Neural cell (in vitro differentiated cells): ENCODE results near the gene SENP8. TPM values are rescaled to one million over a fixed set of nuclear protein-coding genes. Genes with fewer than 3 reads are reported as not detected.
"Not testable (repeated sequence)": the region's sequence is repeated elsewhere in the genome, so short reads cannot be mapped to it uniquely, and the experiment has no call there.

Experiments
- H2AFZ ChIP-seq: fragments of 200-600, 300-800 bp; sonication (generic), shearing (Covaris generic); 2 replicates; pipeline ENCODE4 v1.6.0; 2014; ENCODE audit warnings: low read depth, mild to moderate bottlenecking, antibody characterized with exemption, low read length, moderate library complexity
- H3F3A ChIP-seq: fragments of 200-600 bp; shearing (Covaris generic); 2 replicates; pipeline ENCODE4 v1.6.1; 2016; ENCODE audit warnings: mild to moderate bottlenecking, moderate library complexity, mixed read lengths, antibody characterized with exemption, low read length; ENCODE audit not compliant: insufficient read depth, poor library complexity, severe bottlenecking
- H3K27ac ChIP-seq: fragments of 200-600, 300-800 bp; sonication (generic), shearing (Covaris generic); 2 replicates; pipeline ENCODE4 v1.5.1; 2014; ENCODE audit warnings: mild to moderate bottlenecking, low read length, moderate library complexity
- H3K27me3 ChIP-seq: fragments of 300-800, 200-600 bp; sonication (generic), shearing (Covaris generic); 2 replicates; pipeline ENCODE4 v1.6.0; 2014; ENCODE audit warnings: mild to moderate bottlenecking, low read depth, low read length, moderate library complexity; ENCODE audit not compliant: insufficient read depth
- H3K36me3 ChIP-seq: fragments of 300-800, 200-600 bp; sonication (generic), shearing (Covaris generic); 2 replicates; pipeline ENCODE4 v1.5.1; 2014; ENCODE audit warnings: mild to moderate bottlenecking, antibody characterized with exemption, low read length, moderate library complexity; ENCODE audit not compliant: insufficient read depth
- H3K4me2 ChIP-seq: fragments of 300-800, 200-600 bp; sonication (generic), shearing (Covaris generic); 2 replicates; pipeline ENCODE4 v1.6.0; 2014; ENCODE audit warnings: mild to moderate bottlenecking, low read length
- H3K4me3 ChIP-seq: fragments of 300-800, 200-600 bp; sonication (generic), shearing (Covaris generic); 2 replicates; pipeline ENCODE4 v1.5.1; 2014; ENCODE audit warnings: mild to moderate bottlenecking, low read length, moderate library complexity
- H3K79me2 ChIP-seq: fragments of 200-600 bp; shearing (Covaris generic); replicated peaks from 2 replicates; pipeline ENCODE4 v1.6.0; 2014; ENCODE audit warnings: mild to moderate bottlenecking, low read length, moderate library complexity; ENCODE audit not compliant: insufficient read depth
- H3K9ac ChIP-seq: fragments of 300-800, 200-600 bp; sonication (generic), shearing (Covaris generic); 2 replicates; pipeline ENCODE4 v1.6.1; 2016; ENCODE audit warnings: mild to moderate bottlenecking, low read length, mixed read lengths
- H3K9me2 ChIP-seq: fragments of 200-600 bp; shearing (Covaris generic); 2 replicates; pipeline ENCODE4 v1.6.1; 2016; ENCODE audit warnings: mild to moderate bottlenecking, low read length, mixed read lengths; ENCODE audit not compliant: insufficient read depth
- H3K9me3 ChIP-seq: fragments of 200-600, 300-800 bp; sonication (generic), shearing (Covaris generic); 2 replicates; pipeline ENCODE4 v1.6.1; 2016; ENCODE audit warnings: mild to moderate bottlenecking, mixed run types, low read length, moderate library complexity, mixed read lengths
- H4K20me1 ChIP-seq: fragments of 200-600 bp; shearing (Covaris generic); 2 replicates; pipeline ENCODE4 v1.6.1; 2016; ENCODE audit warnings: mild to moderate bottlenecking, mixed run types; ENCODE audit not compliant: insufficient read depth
- EP300 ChIP-seq: fragments of 450-650 bp; conservative IDR thresholded peaks from 2 replicates; pipeline ENCODE4 v1.6.1; 2014; ENCODE audit warnings: antibody characterized with exemption, mild to moderate bottlenecking, moderate library complexity; ENCODE audit not compliant: poor library complexity, severe bottlenecking
- EZH2 ChIP-seq: fragments of 200-600, 300-800 bp; shearing (Covaris generic), sonication (generic); IDR thresholded peaks from 2 replicates; pipeline ENCODE4 v1.6.1; 2014; ENCODE audit warnings: antibody characterized with exemption, low read length, borderline replicate concordance, mild to moderate bottlenecking; ENCODE audit not compliant: insufficient read depth, poor library complexity, severe bottlenecking
- MXI1 ChIP-seq: fragments of 450-650 bp; conservative IDR thresholded peaks from 2 replicates; pipeline ENCODE4 v1.6.1; 2014; ENCODE audit warnings: antibody characterized with exemption, mild to moderate bottlenecking; ENCODE audit not compliant: poor library complexity, severe bottlenecking
- POLR2AphosphoS5 ChIP-seq: IDR thresholded peaks from 2 replicates; pipeline ENCODE4 v1.6.1; 2012
- RAD21 ChIP-seq: fragments of 450-650 bp; conservative IDR thresholded peaks from 2 replicates; pipeline ENCODE4 v1.6.1; 2014; ENCODE audit warnings: antibody characterized with exemption, mild to moderate bottlenecking, moderate library complexity
- SMC3 ChIP-seq: fragments of 450-650 bp; conservative IDR thresholded peaks from 2 replicates; pipeline ENCODE4 v1.6.1; 2014; ENCODE audit warnings: antibody characterized with exemption, mild to moderate bottlenecking, moderate library complexity; ENCODE audit not compliant: poor library complexity
- TAF1 ChIP-seq: IDR thresholded peaks from 2 replicates; pipeline ENCODE4 v1.6.1; 2012; ENCODE audit warnings: low read depth
- polyA plus RNA-seq: library from polyadenylated mRNA; depleted of rRNA; stranded (reverse); fragments of >200 nt; gene quantifications from 2 replicates; pipeline ENCODE4 v1.2.3, GENCODE V29; 2014
- TF ChIP-seq, protein P1 (sequence below): IDR thresholded peaks from 2 replicates; pipeline ENCODE4 v1.6.1; 2012; ENCODE audit warnings: borderline replicate concordance
- TF ChIP-seq, protein P2 (sequence below): fragments of 450-650 bp; IDR thresholded peaks from 2 replicates; pipeline ENCODE4 v1.5.1; 2014; ENCODE audit warnings: antibody characterized with exemption, mild to moderate bottlenecking, moderate library complexity; ENCODE audit not compliant: poor library complexity, severe bottlenecking

Gene SENP8
- polyA plus RNA-seq, 1 donor from 2014 or later, result 3.2 TPM

DNA sequence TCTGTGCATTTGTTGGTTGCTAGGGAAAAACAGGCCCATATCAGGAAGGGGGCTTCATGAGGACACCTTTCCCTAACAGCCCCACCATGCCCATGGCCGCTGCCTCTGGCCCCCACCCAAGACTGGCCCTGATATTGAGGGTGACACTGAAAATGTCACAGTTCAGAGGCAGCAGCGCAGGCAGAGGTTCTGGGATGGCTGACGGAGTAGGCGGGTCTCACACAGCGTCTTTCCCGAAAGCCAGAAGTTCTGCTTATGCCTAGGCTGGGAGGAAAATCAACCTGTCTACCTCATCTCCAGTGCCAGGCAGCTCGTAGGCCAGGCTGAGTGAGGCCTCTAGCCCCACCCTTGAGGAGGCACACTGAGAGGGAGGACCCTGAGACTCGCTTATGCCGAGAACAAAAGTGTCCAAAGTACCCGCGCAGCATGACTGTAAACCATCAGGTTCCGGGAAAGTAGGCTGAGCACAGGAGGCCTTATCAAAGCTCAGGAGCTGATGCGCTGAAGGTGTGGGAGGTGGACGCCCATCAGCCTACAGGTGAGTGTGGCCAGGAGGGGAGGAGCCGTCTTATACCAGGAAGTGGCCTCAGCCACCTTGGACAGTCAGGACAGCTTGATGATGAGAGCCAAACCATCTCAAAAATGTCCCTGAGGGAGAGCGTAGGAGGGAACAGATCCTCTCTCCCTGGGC, 51.9 kb downstream of the SENP8 start:
- no peak overlapping the region for H3K4me2 ChIP-seq
- TF ChIP-seq TAF1 (no peak), MXI1 (no peak), POLR2AphosphoS5 (no peak), RAD21 (no peak), SMC3 (no peak), EP300 (no peak), EZH2 (no peak)
- TF ChIP-seq, protein P1, sequence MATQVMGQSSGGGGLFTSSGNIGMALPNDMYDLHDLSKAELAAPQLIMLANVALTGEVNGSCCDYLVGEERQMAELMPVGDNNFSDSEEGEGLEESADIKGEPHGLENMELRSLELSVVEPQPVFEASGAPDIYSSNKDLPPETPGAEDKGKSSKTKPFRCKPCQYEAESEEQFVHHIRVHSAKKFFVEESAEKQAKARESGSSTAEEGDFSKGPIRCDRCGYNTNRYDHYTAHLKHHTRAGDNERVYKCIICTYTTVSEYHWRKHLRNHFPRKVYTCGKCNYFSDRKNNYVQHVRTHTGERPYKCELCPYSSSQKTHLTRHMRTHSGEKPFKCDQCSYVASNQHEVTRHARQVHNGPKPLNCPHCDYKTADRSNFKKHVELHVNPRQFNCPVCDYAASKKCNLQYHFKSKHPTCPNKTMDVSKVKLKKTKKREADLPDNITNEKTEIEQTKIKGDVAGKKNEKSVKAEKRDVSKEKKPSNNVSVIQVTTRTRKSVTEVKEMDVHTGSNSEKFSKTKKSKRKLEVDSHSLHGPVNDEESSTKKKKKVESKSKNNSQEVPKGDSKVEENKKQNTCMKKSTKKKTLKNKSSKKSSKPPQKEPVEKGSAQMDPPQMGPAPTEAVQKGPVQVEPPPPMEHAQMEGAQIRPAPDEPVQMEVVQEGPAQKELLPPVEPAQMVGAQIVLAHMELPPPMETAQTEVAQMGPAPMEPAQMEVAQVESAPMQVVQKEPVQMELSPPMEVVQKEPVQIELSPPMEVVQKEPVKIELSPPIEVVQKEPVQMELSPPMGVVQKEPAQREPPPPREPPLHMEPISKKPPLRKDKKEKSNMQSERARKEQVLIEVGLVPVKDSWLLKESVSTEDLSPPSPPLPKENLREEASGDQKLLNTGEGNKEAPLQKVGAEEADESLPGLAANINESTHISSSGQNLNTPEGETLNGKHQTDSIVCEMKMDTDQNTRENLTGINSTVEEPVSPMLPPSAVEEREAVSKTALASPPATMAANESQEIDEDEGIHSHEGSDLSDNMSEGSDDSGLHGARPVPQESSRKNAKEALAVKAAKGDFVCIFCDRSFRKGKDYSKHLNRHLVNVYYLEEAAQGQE, result no peak
- TF ChIP-seq, protein P2, sequence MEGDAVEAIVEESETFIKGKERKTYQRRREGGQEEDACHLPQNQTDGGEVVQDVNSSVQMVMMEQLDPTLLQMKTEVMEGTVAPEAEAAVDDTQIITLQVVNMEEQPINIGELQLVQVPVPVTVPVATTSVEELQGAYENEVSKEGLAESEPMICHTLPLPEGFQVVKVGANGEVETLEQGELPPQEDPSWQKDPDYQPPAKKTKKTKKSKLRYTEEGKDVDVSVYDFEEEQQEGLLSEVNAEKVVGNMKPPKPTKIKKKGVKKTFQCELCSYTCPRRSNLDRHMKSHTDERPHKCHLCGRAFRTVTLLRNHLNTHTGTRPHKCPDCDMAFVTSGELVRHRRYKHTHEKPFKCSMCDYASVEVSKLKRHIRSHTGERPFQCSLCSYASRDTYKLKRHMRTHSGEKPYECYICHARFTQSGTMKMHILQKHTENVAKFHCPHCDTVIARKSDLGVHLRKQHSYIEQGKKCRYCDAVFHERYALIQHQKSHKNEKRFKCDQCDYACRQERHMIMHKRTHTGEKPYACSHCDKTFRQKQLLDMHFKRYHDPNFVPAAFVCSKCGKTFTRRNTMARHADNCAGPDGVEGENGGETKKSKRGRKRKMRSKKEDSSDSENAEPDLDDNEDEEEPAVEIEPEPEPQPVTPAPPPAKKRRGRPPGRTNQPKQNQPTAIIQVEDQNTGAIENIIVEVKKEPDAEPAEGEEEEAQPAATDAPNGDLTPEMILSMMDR, result no peak
- no peak overlapping the region for H3K4me3 ChIP-seq
- no peaks in the 10 kb centered on the region for H3K9me3 ChIP-seq
- H4K20me1 ChIP-seq, result no peaks in the 10 kb centered on the region
- no peaks in the 10 kb centered on the region for H3K36me3 ChIP-seq
- no peaks in the 10 kb centered on the region for H3K27me3 ChIP-seq
- no peak overlapping the region for H2AFZ ChIP-seq
- no peaks in the 10 kb centered on the region for H3F3A ChIP-seq
- H3K27ac ChIP-seq, result no peak overlapping the region
- no peaks in the 10 kb centered on the region for H3K79me2 ChIP-seq
- H3K9ac ChIP-seq, result no peak overlapping the region
- H3K9me2 ChIP-seq, result no peaks in the 10 kb centered on the region

DNA sequence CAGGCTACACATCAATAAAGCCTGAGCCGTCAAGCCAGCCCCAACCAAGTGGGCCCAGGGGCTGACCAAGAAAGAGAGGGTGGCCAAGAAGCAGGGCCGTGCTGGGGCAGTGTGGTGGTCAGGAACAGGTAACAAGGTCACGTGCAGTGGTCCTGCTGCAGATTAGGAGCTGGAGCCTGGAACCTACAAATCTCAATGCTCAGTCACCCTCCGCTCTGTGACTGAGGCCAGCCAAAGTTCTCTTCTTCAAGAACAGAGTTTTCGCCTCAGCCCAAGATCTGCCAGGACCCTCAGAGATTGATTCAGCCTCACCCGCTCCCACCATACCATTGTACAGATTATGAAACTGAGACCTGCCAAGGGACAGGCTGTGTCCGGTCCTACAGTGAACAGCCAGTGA, 52.5 kb downstream of the SENP8 start:
- H3K79me2 ChIP-seq, result no peaks in the 10 kb centered on the region
- H4K20me1 ChIP-seq, result no peaks in the 10 kb centered on the region
- no peak overlapping the region for H3K9ac ChIP-seq
- no peak overlapping the region for H3K4me3 ChIP-seq
- no peaks in the 10 kb centered on the region for H3K36me3 ChIP-seq
- no peaks in the 10 kb centered on the region for H3K27me3 ChIP-seq
- H3K9me2 ChIP-seq, result no peaks in the 10 kb centered on the region
- no peaks in the 10 kb centered on the region for H3F3A ChIP-seq
- no peak overlapping the region for H2AFZ ChIP-seq
- H3K9me3 ChIP-seq, result no peaks in the 10 kb centered on the region
- H3K27ac ChIP-seq, result no peak overlapping the region
- no peak for TF ChIP-seq RAD21
- no peak for TF ChIP-seq EP300
- no peak for TF ChIP-seq SMC3
- TF ChIP-seq EZH2, result no peak
- no peak for TF ChIP-seq MXI1
- TF ChIP-seq TAF1, result no peak
- TF ChIP-seq POLR2AphosphoS5, result no peak
- no peak overlapping the region for H3K4me2 ChIP-seq

DNA sequence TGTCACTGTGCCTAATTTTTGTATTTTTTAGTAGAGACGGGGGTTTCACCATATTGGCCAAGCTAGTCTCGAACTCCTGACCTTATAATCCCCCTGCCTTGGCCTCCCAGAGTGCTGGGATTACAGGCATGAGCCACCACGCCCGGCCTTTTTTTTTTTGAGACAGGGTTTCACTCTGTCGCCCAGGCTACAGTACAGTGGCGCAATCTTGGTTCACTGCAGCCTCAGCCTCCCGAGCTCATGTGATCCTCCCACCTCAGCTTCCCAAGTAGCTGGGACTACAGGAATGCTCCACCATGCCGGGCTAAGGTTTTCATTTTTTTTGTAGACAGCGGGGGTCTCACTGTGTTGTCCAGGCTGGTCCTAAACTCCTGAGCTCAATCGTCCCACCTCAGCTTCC, 53.8 kb downstream of the SENP8 start:
- H2AFZ ChIP-seq, H3K4me3 ChIP-seq, H3K36me3 ChIP-seq, H3K27me3 ChIP-seq, H3K79me2 ChIP-seq, H4K20me1 ChIP-seq, H3K27ac ChIP-seq, H3K9me3 ChIP-seq, H3K4me2 ChIP-seq, H3F3A ChIP-seq, H3K9me2 ChIP-seq, H3K9ac ChIP-seq: not testable (repeated sequence)
